ENCODE data around the gene NOL12.
A peak's percentile ranks its signal among the peaks of the same experiment; 100 is the strongest.

NOL12 gene

DNA sequence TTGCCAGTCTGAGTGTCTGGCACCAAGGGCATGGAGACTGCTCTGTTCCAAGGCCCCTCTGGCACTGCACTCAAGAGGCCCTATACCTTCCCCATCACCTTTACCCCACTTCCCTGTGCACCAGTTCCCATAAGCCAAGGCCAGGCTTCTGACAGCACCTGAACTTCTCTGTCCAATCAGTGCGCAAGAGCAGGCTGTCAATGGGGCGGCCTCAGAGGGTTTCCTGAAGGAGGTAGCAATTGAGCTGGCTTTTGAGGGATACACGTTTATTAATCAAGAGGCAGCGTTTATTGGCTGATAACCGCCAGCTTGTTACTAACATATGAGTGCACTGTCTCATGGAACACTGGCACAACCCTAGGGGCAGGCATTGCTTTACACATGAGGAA, 44.6 kb upstream of the NOL12 start:
- H3K9ac ChIP-seq (ENCODE audit: low read depth, low read length) = no peak overlapping the region
- TF ChIP-seq EZH2 (IDR thresholded peaks at IDR 0.05; ENCODE audit: borderline replicate concordance, low read depth, low read length, severe bottlenecking) = no peak
- TF ChIP-seq, protein P1, sequence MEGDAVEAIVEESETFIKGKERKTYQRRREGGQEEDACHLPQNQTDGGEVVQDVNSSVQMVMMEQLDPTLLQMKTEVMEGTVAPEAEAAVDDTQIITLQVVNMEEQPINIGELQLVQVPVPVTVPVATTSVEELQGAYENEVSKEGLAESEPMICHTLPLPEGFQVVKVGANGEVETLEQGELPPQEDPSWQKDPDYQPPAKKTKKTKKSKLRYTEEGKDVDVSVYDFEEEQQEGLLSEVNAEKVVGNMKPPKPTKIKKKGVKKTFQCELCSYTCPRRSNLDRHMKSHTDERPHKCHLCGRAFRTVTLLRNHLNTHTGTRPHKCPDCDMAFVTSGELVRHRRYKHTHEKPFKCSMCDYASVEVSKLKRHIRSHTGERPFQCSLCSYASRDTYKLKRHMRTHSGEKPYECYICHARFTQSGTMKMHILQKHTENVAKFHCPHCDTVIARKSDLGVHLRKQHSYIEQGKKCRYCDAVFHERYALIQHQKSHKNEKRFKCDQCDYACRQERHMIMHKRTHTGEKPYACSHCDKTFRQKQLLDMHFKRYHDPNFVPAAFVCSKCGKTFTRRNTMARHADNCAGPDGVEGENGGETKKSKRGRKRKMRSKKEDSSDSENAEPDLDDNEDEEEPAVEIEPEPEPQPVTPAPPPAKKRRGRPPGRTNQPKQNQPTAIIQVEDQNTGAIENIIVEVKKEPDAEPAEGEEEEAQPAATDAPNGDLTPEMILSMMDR (IDR thresholded peaks at IDR 0.05; ENCODE audit: borderline replicate concordance, extremely low read depth, low read length, poor library complexity, severe bottlenecking) = no peak
- H3K9me3 ChIP-seq (ENCODE audit: insufficient read depth, low read length, severe bottlenecking) = no peaks in the 10 kb centered on the region
- peaks cover 45% of the 10 kb centered on the region for H3K4me1 ChIP-seq (ENCODE audit: insufficient read depth, low read length)
- DNase-seq = no peak
- peaks cover 3% of the 10 kb centered on the region; the same call in 1 of the 2 replicates for H3K36me3 ChIP-seq (ENCODE audit: insufficient read depth, low read length)
- no peaks in the 10 kb centered on the region for H4K20me1 ChIP-seq (ENCODE audit: insufficient read depth, low read length)
- peaks cover 3% of the 10 kb centered on the region for H3K27me3 ChIP-seq (ENCODE audit: insufficient read depth, low read length, poor library complexity)
- no peaks in the 10 kb centered on the region for H3K79me2 ChIP-seq (ENCODE audit: insufficient read depth, low read length)
- H3K4me3 ChIP-seq (ENCODE audit: low read depth in 1 of 2, low read length in 2 of 2) = no peak overlapping the region
- no peak overlapping the region for H3K4me2 ChIP-seq (ENCODE audit: insufficient read depth, low read length)
- no peak for ATAC-seq (ENCODE audit: insufficient read depth, low read depth)
- H3K27ac ChIP-seq (ENCODE audit: low read length) = no peak overlapping the region
- H2AFZ ChIP-seq (ENCODE audit: low read depth, low read length) = no peak overlapping the region

DNA sequence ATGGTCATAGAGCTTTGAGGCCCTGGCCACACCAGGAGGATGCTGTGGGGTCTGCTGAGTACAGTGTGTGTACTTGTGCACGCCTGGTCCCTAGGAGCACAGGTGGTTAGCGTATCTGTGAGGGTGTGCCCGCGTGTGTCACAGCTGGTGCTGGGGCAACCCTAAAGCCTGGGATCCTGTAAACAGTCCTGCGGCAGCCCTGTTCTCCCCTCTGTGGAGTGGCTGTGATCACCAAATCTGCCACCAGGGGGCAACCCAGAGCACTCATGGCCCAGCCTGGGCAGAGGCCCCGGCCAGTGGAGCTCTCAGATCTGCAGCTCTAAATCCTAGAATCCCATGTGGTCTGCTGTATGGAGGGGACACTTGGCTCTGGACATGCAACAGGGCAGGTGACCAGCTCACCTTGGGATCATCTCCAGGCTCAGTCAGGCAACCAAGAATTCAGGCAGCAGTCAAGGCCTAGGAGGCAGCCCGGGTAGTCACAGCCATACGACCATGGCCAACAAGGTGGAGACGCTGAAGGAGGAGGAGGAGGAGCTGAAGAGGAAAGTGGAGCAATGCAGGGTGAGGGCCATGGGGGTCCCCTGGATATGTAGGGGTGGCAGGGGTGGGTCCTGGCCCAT, 42.8 kb upstream of the NOL12 start:
- Histone ChIP-seq H3K4me2 (ENCODE audit: insufficient read depth, low read length) (no peak overlapping the region), H4K20me1 (ENCODE audit: insufficient read depth, low read length) (no peaks in the 10 kb centered on the region), H3K36me3 (ENCODE audit: insufficient read depth, low read length) (peaks cover 3% of the 10 kb centered on the region; the same call in 1 of the 2 replicates), H2AFZ (ENCODE audit: low read depth, low read length) (peak overlapping the region; percentile 62), H3K79me2 (ENCODE audit: insufficient read depth, low read length) (no peaks in the 10 kb centered on the region), H3K9ac (ENCODE audit: low read depth, low read length) (0 out of 2 replicates have a peak overlapping the region, but pooled peaks have one; percentile 10), H3K4me1 (ENCODE audit: insufficient read depth, low read length) (peaks cover 27% of the 10 kb centered on the region), H3K27ac (ENCODE audit: low read length) (peak overlapping the region; percentile 44; the same call in 1 of the 2 replicates), H3K9me3 (ENCODE audit: insufficient read depth, low read length, severe bottlenecking) (no peaks in the 10 kb centered on the region), H3K27me3 (ENCODE audit: insufficient read depth, low read length, poor library complexity) (peaks cover 3% of the 10 kb centered on the region), H3K4me3 (ENCODE audit: low read depth in 1 of 2, low read length in 2 of 2) (no peak overlapping the region)
- TF ChIP-seq EZH2 (IDR thresholded peaks at IDR 0.05; ENCODE audit: borderline replicate concordance, low read depth, low read length, severe bottlenecking) = no peak
- TF ChIP-seq, protein P1 (IDR thresholded peaks at IDR 0.05; ENCODE audit: borderline replicate concordance, extremely low read depth, low read length, poor library complexity, severe bottlenecking) = peak; percentile 93
- DNase-seq (peak; percentile 86), ATAC-seq (ENCODE audit: insufficient read depth, low read depth) (peak; percentile 88)

DNA sequence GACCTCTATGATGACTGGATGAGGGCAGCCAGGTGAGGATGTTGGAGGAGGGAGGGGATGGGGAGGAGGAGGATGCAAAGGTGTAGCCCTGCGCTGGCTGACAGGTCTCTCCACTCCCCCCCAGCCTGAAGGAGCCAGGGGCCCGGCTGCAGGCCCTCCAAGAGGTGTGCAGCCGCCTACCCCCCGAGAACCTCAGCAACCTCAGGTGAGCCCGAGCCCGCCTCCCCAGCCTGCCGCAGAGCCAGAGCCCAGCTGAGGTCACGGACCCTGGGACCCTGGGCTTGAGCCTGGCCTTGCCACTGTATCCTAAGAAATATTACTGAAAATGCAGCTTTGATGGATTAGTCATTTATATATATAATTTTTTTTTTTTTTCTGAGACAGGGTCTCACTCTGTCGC, 38.8 kb upstream of the NOL12 start:
- Histone ChIP-seq H3K4me2 (ENCODE audit: insufficient read depth, low read length) (no peak overlapping the region), H3K4me3 (ENCODE audit: low read depth in 1 of 2, low read length in 2 of 2) (no peak overlapping the region), H3K27ac (ENCODE audit: low read length) (no peak overlapping the region), H2AFZ (ENCODE audit: low read depth, low read length) (no peak overlapping the region), H3K9me3 (ENCODE audit: insufficient read depth, low read length, severe bottlenecking) (no peaks in the 10 kb centered on the region), H3K4me1 (ENCODE audit: insufficient read depth, low read length) (no peaks in the 10 kb centered on the region), H3K79me2 (ENCODE audit: insufficient read depth, low read length) (no peaks in the 10 kb centered on the region), H3K9ac (ENCODE audit: low read depth, low read length) (no peak overlapping the region), H4K20me1 (ENCODE audit: insufficient read depth, low read length) (no peaks in the 10 kb centered on the region), H3K27me3 (ENCODE audit: insufficient read depth, low read length, poor library complexity) (no peaks in the 10 kb centered on the region), H3K36me3 (ENCODE audit: insufficient read depth, low read length) (peaks cover 7% of the 10 kb centered on the region; the same call in 1 of the 2 replicates)
- TF ChIP-seq, protein P1 (IDR thresholded peaks at IDR 0.05; ENCODE audit: borderline replicate concordance, extremely low read depth, low read length, poor library complexity, severe bottlenecking) = no peak
- no peak for TF ChIP-seq EZH2 (IDR thresholded peaks at IDR 0.05; ENCODE audit: borderline replicate concordance, low read depth, low read length, severe bottlenecking)
- DNase-seq (no peak), ATAC-seq (ENCODE audit: insufficient read depth, low read depth) (no peak)

Data from DND-41 (cell line).